Measurements from ENCODE around the gene EPHB2. TPM values are rescaled to one million over a fixed set of nuclear protein-coding genes. Genes with fewer than 3 reads are reported as not detected.

EPHB2 gene
- total RNA-seq, 1 donor from 2014 or later: not detected

DNA sequence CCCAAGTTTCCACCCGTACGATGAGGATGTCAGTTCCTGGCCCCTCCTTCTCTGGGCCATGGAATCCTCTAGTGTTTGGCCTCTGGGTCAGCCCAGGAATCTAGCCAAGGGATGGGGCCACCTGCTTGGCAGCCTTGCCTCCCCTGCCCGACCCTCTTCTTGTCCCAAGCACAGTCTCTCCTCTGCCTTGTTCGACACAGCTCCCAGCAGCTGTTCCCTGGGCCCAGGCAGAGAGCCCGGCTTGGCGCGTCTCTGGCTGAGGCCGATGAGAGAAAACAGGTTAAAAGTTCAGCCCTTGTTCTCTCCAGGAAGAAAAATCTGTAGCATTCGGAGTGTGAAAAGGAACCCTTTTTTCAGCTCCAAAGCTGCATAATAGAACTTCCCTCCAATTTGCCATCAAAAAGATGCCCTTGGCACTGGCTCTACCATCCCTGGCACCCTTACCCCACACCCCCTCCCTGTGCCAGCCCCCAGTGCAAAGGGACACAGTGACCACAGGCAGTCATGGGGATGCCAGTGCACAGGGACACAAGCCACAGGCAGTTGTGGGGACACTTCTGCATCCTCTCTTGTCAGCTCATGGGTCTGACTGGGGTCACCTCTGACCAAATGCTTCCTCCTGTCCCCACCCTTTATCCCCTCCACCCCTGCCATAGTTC, 68.4 kb downstream of the EPHB2 start:
- Mint-ChIP-seq H3K36me3 (ENCODE audit: low read depth) (no peaks in the 10 kb centered on the region), H3K27me3 (peaks cover 13% of the 10 kb centered on the region), H3K4me1 (no peaks in the 10 kb centered on the region), H3K9me3 (no peaks in the 10 kb centered on the region), H3K27ac (no peak overlapping the region), H3K4me3 (no peak overlapping the region)
- no peak for DNase-seq
- intact Hi-C loops (cut with micrococcal nuclease): no loop called here

DNA sequence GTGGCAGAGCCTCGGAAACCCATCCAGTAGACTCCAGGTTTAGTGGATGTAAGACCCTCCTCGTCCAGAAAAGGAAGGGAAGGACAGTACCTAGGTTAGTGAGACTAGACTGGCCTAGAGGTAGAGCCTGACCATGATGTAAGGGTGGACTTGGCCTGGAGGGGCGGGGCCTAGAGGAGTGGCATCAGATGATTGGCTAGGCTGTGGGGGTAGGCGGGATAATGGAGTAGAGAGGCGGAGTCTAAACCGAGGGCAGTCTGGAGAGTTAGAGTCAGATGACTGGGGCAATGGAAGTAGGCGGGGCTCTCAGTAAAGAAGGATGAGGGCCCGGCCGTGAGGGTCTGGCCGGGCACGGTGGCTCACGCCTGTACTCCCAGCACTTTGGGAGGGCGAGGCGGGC, 70.1 kb downstream of the EPHB2 start:
- Mint-ChIP-seq H3K4me1 (no peaks in the 10 kb centered on the region), H3K27me3 (peaks cover 10% of the 10 kb centered on the region), H3K36me3 (ENCODE audit: low read depth) (no peaks in the 10 kb centered on the region), H3K9me3 (no peaks in the 10 kb centered on the region), H3K4me3 (no peak overlapping the region), H3K27ac (no peak overlapping the region)
- DNase-seq: no peak
- intact Hi-C loops (cut with micrococcal nuclease): no loop called here

GRCh38 chr1:22781483-22781882, 70.8 kb downstream of the EPHB2 start:
- Mint-ChIP-seq H3K36me3 (ENCODE audit: low read depth) (no peaks in the 10 kb centered on the region), H3K4me3 (no peak overlapping the region), H3K27me3 (peaks cover 5% of the 10 kb centered on the region), H3K9me3 (no peaks in the 10 kb centered on the region), H3K4me1 (no peaks in the 10 kb centered on the region), H3K27ac (no peak overlapping the region)
- intact Hi-C loops (cut with micrococcal nuclease): no loop called here
- no peak for DNase-seq

- DNase-seq: no peak
- Mint-ChIP-seq H3K27ac (no peak overlapping the region), H3K27me3 (peaks cover 3% of the 10 kb centered on the region), H3K4me3 (no peak overlapping the region), H3K4me1 (no peaks in the 10 kb centered on the region), H3K36me3 (ENCODE audit: low read depth) (no peaks in the 10 kb centered on the region), H3K9me3 (no peaks in the 10 kb centered on the region)
- intact Hi-C loops (cut with micrococcal nuclease): no loop called here
Observed at GRCh38 chr1:22782406-22782805, 71.8 kb downstream of the EPHB2 start.

DNA sequence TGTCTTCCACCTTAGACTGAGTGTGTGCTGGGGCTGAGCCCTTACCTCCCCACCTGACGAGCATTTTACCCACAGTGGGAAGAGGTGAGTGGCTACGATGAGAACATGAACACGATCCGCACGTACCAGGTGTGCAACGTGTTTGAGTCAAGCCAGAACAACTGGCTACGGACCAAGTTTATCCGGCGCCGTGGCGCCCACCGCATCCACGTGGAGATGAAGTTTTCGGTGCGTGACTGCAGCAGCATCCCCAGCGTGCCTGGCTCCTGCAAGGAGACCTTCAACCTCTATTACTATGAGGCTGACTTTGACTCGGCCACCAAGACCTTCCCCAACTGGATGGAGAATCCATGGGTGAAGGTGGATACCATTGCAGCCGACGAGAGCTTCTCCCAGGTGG, 73.7 kb downstream of the EPHB2 start:
- H3K4me1 Mint-ChIP-seq: no peaks in the 10 kb centered on the region
- H3K27me3 Mint-ChIP-seq: peaks cover 3% of the 10 kb centered on the region
- no peaks in the 10 kb centered on the region for H3K9me3 Mint-ChIP-seq
- intact Hi-C loops (cut with micrococcal nuclease): no loop called here
- H3K36me3 Mint-ChIP-seq (ENCODE audit: low read depth): no peaks in the 10 kb centered on the region
- no peak for DNase-seq
- no peak overlapping the region for H3K4me3 Mint-ChIP-seq
- H3K27ac Mint-ChIP-seq: no peak overlapping the region

DNA sequence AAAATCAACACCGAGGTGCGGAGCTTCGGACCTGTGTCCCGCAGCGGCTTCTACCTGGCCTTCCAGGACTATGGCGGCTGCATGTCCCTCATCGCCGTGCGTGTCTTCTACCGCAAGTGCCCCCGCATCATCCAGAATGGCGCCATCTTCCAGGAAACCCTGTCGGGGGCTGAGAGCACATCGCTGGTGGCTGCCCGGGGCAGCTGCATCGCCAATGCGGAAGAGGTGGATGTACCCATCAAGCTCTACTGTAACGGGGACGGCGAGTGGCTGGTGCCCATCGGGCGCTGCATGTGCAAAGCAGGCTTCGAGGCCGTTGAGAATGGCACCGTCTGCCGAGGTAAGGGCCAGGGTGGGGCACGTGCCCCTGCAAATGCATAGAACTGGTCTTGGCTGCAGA, 74.1 kb downstream of the EPHB2 start:
- no peak overlapping the region for H3K4me3 Mint-ChIP-seq
- no peak for DNase-seq
- H3K27ac Mint-ChIP-seq: no peak overlapping the region
- H3K9me3 Mint-ChIP-seq: no peaks in the 10 kb centered on the region
- H3K27me3 Mint-ChIP-seq: peaks cover 3% of the 10 kb centered on the region
- H3K4me1 Mint-ChIP-seq: no peaks in the 10 kb centered on the region
- intact Hi-C loops (cut with micrococcal nuclease): no loop called here
- no peaks in the 10 kb centered on the region for H3K36me3 Mint-ChIP-seq (ENCODE audit: low read depth)

DNA sequence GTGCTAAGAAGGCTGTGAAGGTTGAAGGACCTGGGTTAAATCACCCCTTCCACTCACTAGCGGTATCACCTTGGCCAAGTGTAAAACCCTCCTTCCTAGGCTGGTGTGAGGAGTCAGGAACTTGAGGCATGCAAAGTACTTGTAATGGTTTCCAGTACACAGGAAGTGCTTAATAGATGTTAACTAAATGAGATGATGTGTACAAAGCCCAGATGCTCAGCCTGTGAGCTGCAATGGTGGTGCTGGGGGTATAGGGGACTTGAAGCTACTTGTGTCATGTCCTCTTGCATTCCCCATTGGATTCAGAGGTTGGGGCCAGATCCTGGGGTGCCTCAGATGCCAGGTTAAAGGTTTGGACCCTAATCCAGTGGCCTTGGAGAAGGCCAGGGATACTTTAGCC, 75.5 kb downstream of the EPHB2 start:
- H3K9me3 Mint-ChIP-seq: no peaks in the 10 kb centered on the region
- no peaks in the 10 kb centered on the region for H3K36me3 Mint-ChIP-seq (ENCODE audit: low read depth)
- DNase-seq: no peak
- no peaks in the 10 kb centered on the region for H3K4me1 Mint-ChIP-seq
- H3K27me3 Mint-ChIP-seq: peaks cover 5% of the 10 kb centered on the region
- intact Hi-C loops (cut with micrococcal nuclease): no loop called here
- no peak overlapping the region for H3K27ac Mint-ChIP-seq
- H3K4me3 Mint-ChIP-seq: no peak overlapping the region

- intact Hi-C loops (cut with micrococcal nuclease): no loop called here
- no peaks in the 10 kb centered on the region for H3K36me3 Mint-ChIP-seq (ENCODE audit: low read depth)
- peaks cover 5% of the 10 kb centered on the region for H3K27me3 Mint-ChIP-seq
- no peaks in the 10 kb centered on the region for H3K9me3 Mint-ChIP-seq
- no peaks in the 10 kb centered on the region for H3K4me1 Mint-ChIP-seq
- no peak overlapping the region for H3K4me3 Mint-ChIP-seq
- H3K27ac Mint-ChIP-seq: no peak overlapping the region
- no peak for DNase-seq
Observed at GRCh38 chr1:22786719-22787489, 76.3 kb downstream of the EPHB2 start.

GRCh38 chr1:22787636-22788035, 77.0 kb downstream of the EPHB2 start:
- H3K4me1 Mint-ChIP-seq: no peaks in the 10 kb centered on the region
- DNase-seq: no peak
- H3K9me3 Mint-ChIP-seq: no peaks in the 10 kb centered on the region
- no peaks in the 10 kb centered on the region for H3K36me3 Mint-ChIP-seq (ENCODE audit: low read depth)
- intact Hi-C loops (cut with micrococcal nuclease): no loop called here
- no peak overlapping the region for H3K27ac Mint-ChIP-seq
- no peak overlapping the region for H3K4me3 Mint-ChIP-seq
- peaks cover 5% of the 10 kb centered on the region for H3K27me3 Mint-ChIP-seq

DNA sequence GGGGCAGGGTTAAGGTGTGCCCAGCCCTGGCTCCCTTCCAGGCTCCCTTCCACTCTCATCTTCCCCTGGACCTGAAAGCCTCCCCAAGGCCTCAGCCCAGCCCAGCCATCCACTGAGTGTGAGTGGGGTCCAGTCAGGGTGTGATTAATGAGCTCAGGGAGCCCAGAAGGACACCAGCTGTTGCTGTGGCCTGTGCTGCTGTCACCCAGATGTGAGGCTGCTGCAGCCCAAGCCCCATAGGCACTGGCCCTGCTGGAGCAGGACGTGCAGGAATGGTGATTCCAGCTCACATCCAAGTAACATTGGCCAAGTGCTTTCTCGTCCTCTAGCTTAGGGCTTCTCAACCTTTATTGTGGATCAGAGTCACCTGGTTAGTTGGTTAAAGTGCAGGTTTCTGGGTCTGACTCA, 77.6 kb downstream of the EPHB2 start:
- Mint-ChIP-seq H3K4me3 (no peak overlapping the region), H3K27me3 (peaks cover 5% of the 10 kb centered on the region), H3K4me1 (no peaks in the 10 kb centered on the region), H3K9me3 (no peaks in the 10 kb centered on the region), H3K27ac (no peak overlapping the region), H3K36me3 (ENCODE audit: low read depth) (no peaks in the 10 kb centered on the region)
- intact Hi-C loops (cut with micrococcal nuclease): no loop called here
- DNase-seq: no peak

DNA sequence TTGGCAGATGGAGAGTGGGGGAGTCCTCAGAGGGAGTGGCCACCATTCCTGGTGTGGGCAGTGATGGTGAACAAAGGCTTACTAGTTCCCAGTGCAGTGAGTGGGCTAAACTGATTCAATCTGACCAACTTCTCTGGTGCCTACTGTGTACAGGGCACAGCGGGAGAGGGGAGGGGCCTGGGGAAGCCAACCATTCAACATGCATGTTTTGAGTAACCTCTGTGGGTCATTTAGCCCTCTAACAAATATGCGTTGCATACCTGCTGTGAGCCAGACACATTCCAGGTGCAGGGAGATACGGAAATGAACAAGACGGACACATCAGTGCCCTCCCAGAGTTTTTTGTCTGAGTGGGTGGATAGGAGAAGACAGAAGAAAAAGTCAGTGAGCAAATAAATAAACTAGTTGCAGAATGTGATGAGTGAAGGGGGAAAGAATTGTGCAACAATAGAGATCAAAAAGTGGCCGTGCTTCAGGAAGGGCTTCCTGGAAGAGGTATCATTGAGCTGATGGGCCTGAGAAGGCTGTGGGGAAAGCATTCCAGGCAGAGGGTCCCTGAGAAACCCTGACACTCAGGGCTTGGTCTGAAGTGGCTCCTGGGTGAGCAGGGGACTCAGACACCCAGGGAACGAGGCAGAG, 78.8 kb downstream of the EPHB2 start:
- Mint-ChIP-seq H3K27me3 (peaks cover 5% of the 10 kb centered on the region), H3K27ac (no peak overlapping the region), H3K36me3 (ENCODE audit: low read depth) (no peaks in the 10 kb centered on the region), H3K9me3 (no peaks in the 10 kb centered on the region), H3K4me1 (no peaks in the 10 kb centered on the region), H3K4me3 (no peak overlapping the region)
- DNase-seq: no peak
- intact Hi-C loops (cut with micrococcal nuclease): no loop called here

GRCh38 chr1:22790232-22791008, 79.8 kb downstream of the EPHB2 start:
- H3K4me1 Mint-ChIP-seq: no peaks in the 10 kb centered on the region
- no peak overlapping the region for H3K27ac Mint-ChIP-seq
- intact Hi-C loops (cut with micrococcal nuclease): no loop called here
- DNase-seq: no peak
- H3K4me3 Mint-ChIP-seq: no peak overlapping the region
- H3K9me3 Mint-ChIP-seq: no peaks in the 10 kb centered on the region
- no peaks in the 10 kb centered on the region for H3K36me3 Mint-ChIP-seq (ENCODE audit: low read depth)
- H3K27me3 Mint-ChIP-seq: peaks cover 5% of the 10 kb centered on the region

DNA sequence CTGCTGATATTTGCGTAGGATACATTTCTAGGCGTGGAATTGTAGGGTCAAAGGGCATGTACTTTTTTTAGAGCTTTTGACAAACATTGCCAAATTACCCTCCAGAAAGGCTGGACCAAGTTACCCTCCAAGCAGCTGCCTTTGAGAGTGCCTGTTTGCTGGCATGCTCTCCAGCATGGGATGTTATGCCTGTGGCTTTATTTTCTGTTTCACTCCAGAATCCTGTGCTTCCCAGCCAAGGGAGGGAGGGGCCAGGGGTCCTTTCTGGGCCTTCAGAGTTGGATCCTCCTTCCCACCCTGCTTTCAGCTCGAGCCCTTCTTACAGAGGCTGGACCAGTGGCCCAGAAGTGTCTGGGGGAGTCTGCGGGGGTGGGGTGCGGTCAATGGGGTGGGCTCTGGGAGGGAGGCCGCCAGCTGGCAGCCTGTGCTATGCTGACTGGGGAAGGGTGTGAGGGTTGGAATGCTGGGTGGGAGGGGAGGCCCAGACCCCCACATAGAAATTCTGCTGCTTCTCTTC, 81.2 kb downstream of the EPHB2 start:
- Mint-ChIP-seq H3K36me3 (ENCODE audit: low read depth) (no peaks in the 10 kb centered on the region), H3K27ac (no peak overlapping the region), H3K27me3 (peaks cover 5% of the 10 kb centered on the region), H3K9me3 (no peaks in the 10 kb centered on the region), H3K4me1 (no peaks in the 10 kb centered on the region), H3K4me3 (no peak overlapping the region)
- no peak for DNase-seq
- intact Hi-C loops (cut with micrococcal nuclease): no loop called here
